Left ventricle myocardium inferior (tissue), 1 donor: ENCODE data around the gene TGDS. TPM values are rescaled to one million over a fixed set of nuclear protein-coding genes. Genes with fewer than 3 reads are reported as not detected.

Experiments
- DNase-seq: peaks from one replicate; pipeline ENCODE4 v3.0.0-alpha.2; 2020
- H3K27ac ChIP-seq: fragments of 200-600 bp; replicated peaks from 2 replicates; pipeline ENCODE4 v1.8.0; 2021
- H3K27me3 ChIP-seq: fragments of 200-600 bp; 2 replicates; pipeline ENCODE4 v1.8.0; 2021; ENCODE audit warnings: low read depth
- H3K36me3 ChIP-seq: fragments of 200-600 bp; 2 replicates; pipeline ENCODE4 v1.8.0; 2021
- H3K4me1 ChIP-seq: fragments of 200-600 bp; 2 replicates; pipeline ENCODE4 v1.8.0; 2021
- H3K4me3 ChIP-seq: fragments of 200-600 bp; 2 replicates; pipeline ENCODE4 v1.8.0; 2021; ENCODE audit warnings: mild to moderate bottlenecking, moderate library complexity
- H3K9me3 ChIP-seq: fragments of 200-600 bp; replicated peaks from 2 replicates; pipeline ENCODE4 v1.8.0; 2021
- intact Hi-C: fragments of 100-400 bp; cut with micrococcal nuclease; formaldehyde crosslinking; loops from one replicate; pipeline ENCODE4 v1.11.0; 2022
- total RNA-seq: library from RNA; stranded (reverse); fragmentation: NEBNext Ultra II Directional; extraction: Animal tissue kit (Norgen Biotek cat#: 25700); gene quantifications from one replicate; pipeline ENCODE4 v1.2.1, GENCODE V29; 2021
- TF ChIP-seq, protein P1 (sequence below): fragments of 200-600 bp; IDR thresholded peaks from 2 replicates; pipeline ENCODE4 v1.8.0; 2021; ENCODE audit warnings: antibody characterized with exemption, mild to moderate bottlenecking, borderline replicate concordance
- donor health status: DM: no; HTN: yes; CAD: no; lungs with severe emphysema.

Gene TGDS
- total RNA-seq, 1 donor from 2014 or later: 3.7 TPM

DNA sequence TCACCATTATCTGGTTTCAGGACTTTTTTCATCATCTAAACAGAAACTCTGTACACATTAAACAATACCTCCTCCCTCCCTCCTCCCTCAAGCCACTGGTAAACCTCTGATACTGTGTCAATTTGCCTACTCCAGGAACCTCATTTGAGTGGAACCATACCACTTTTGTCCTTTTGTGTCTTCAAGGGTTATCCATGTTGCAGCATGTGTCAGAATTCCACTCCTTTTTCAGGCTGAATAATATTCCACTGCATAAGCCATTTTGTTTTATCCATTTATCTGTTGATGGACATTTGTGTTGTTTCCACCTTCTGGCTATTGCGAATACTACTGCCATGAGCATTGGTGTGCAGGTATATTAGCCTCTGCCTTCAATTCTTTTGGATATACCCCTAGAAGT lies 27.5 kb downstream of the TGDS start:
- Histone ChIP-seq H3K27me3 (no peaks in the 10 kb centered on the region), H3K4me3 (no peak overlapping the region), H3K4me1 (no peaks in the 10 kb centered on the region), H3K27ac (no peak overlapping the region), H3K36me3 (peaks cover 35% of the 10 kb centered on the region), H3K9me3 (no peaks in the 10 kb centered on the region)
- no peak for DNase-seq
- TF ChIP-seq, protein P1, sequence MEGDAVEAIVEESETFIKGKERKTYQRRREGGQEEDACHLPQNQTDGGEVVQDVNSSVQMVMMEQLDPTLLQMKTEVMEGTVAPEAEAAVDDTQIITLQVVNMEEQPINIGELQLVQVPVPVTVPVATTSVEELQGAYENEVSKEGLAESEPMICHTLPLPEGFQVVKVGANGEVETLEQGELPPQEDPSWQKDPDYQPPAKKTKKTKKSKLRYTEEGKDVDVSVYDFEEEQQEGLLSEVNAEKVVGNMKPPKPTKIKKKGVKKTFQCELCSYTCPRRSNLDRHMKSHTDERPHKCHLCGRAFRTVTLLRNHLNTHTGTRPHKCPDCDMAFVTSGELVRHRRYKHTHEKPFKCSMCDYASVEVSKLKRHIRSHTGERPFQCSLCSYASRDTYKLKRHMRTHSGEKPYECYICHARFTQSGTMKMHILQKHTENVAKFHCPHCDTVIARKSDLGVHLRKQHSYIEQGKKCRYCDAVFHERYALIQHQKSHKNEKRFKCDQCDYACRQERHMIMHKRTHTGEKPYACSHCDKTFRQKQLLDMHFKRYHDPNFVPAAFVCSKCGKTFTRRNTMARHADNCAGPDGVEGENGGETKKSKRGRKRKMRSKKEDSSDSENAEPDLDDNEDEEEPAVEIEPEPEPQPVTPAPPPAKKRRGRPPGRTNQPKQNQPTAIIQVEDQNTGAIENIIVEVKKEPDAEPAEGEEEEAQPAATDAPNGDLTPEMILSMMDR: no peak
- intact Hi-C loops: no loop called here

DNA sequence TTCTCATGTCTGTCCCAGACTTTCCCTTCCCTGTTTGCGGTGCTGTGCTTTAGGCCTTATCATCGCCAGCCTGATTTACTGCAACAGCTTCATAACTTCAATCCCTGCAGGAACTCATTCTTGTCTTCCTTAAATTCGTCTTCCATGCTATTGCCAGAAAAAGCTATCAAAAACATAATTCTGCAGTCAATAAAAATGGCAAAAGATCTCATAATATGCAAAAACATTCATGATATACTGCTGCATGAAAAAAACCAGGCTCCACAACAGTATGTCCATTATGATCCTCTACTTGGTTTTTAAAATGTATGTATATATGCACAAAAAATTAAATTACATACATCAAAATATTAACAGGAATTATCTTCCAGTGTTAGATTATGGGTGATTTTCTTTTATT lies 28.4 kb downstream of the TGDS start:
- H3K27me3 ChIP-seq: no peaks in the 10 kb centered on the region
- TF ChIP-seq, protein P1: no peak
- DNase-seq: no peak
- intact Hi-C loops: no loop called here
- H3K4me1 ChIP-seq: no peaks in the 10 kb centered on the region
- no peak overlapping the region for H3K4me3 ChIP-seq
- peaks cover 26% of the 10 kb centered on the region for H3K36me3 ChIP-seq
- H3K27ac ChIP-seq: no peak overlapping the region
- no peaks in the 10 kb centered on the region for H3K9me3 ChIP-seq

DNA sequence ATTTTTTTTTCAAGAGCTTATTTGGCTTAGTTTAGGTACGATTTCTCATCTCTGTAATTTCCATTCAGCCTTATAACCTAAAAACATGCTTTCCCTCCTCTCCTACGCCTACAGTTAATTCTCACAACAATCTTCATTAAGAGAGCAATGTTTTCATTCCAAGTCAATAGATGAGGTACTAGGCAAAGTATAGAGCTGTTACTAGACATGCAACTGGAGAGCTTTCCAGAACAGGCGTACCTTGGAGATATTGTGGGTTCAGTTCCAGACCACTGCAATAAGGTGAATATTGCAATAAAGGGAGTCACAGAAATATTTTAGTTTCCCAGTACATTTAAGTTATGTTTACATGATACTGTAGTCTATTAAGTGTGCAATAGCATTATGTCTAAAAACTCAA lies 34.8 kb downstream of the TGDS start:
- no peak overlapping the region for H3K27ac ChIP-seq
- H3K4me3 ChIP-seq: no peak overlapping the region
- no peaks in the 10 kb centered on the region for H3K36me3 ChIP-seq
- no peaks in the 10 kb centered on the region for H3K9me3 ChIP-seq
- no peaks in the 10 kb centered on the region for H3K27me3 ChIP-seq
- intact Hi-C loops: no loop called here
- TF ChIP-seq, protein P1: no peak
- DNase-seq: no peak
- no peaks in the 10 kb centered on the region for H3K4me1 ChIP-seq

DNA sequence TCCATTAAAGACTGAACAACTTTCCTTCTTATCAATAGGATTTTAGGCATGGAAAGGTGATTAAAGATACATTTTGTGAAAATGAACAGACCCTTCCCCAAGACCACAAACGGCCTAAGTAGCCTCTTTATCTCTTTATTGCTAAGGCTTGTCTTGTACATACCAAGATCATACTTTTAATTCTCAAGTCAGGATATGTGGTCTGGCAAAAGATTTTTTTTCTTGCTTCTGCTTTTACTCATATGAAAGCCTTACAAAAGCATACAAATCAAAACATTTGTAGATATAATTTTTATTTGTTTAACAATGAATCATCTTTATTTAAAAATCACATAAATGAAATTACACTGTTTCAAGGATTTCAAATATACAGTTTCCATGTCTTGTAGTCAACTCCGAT lies 35.8 kb downstream of the TGDS start:
- no peak overlapping the region for H3K4me3 ChIP-seq
- TF ChIP-seq, protein P1: no peak
- intact Hi-C loops: no loop called here
- H3K9me3 ChIP-seq: no peaks in the 10 kb centered on the region
- no peaks in the 10 kb centered on the region for H3K4me1 ChIP-seq
- H3K27ac ChIP-seq: no peak overlapping the region
- H3K36me3 ChIP-seq: no peaks in the 10 kb centered on the region
- no peak for DNase-seq
- no peaks in the 10 kb centered on the region for H3K27me3 ChIP-seq

DNA sequence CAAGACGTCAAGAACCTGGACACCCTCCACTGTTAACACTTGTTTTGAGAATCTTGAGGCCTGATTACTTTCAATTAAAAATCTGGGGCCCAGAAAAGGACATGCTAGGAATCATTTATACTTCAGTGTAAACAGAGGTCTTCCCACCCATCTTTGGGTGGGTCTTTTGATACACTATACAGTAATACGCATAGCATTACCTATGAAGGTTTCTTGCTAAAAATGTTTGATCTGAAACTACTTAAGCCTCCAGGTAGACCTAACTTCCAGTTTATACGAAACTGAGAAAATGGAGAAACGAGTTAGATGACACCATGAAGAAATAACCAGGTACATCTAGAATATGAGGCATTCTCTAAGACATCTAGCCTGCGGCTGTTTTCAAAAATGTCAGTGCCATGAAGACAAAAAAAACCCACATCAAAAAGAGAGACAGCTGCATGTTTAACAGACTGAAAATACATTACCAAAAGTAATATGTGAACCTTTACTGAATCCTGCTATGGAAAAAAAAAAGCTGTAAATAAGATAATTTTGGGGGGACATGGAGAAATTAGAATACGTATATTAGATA lies 36.6 kb downstream of the TGDS start:
- DNase-seq: no peak
- Histone ChIP-seq H3K4me1 (no peaks in the 10 kb centered on the region), H3K27ac (no peak overlapping the region), H3K4me3 (no peak overlapping the region), H3K9me3 (no peaks in the 10 kb centered on the region), H3K36me3 (no peaks in the 10 kb centered on the region), H3K27me3 (no peaks in the 10 kb centered on the region)
- TF ChIP-seq, protein P1: no peak
- intact Hi-C loops: no loop called here

DNA sequence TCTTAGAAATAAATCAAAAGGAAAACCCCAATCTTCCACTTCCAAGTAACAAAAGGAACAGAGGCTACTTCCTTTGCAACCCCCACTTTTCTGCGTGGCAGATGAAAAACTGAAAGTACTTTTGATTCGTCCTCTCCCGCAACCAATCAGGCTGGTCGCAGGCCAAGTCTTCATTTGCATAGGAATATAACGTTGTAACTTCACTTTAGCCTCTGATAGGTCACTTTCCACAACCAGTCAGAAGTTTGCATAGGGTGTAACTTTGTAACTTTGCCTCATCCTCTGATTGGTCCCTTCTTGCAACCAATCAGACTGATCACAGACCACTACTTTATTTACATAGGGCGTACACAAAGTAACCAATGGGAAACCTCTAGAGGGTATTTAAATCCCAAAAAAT lies 37.2 kb downstream of the TGDS start:
- no peaks in the 10 kb centered on the region for H3K27me3 ChIP-seq
- H3K27ac ChIP-seq: no peak overlapping the region
- no peaks in the 10 kb centered on the region for H3K9me3 ChIP-seq
- TF ChIP-seq, protein P1: no peak
- H3K36me3 ChIP-seq: no peaks in the 10 kb centered on the region
- intact Hi-C loops: no loop called here
- H3K4me3 ChIP-seq: no peak overlapping the region
- DNase-seq: no peak
- no peaks in the 10 kb centered on the region for H3K4me1 ChIP-seq
